Measurements from ENCODE around the gene LANCL2. TPM values are rescaled to one million over a fixed set of nuclear protein-coding genes. Genes with fewer than 3 reads are reported as not detected.

LANCL2 gene, protein sequence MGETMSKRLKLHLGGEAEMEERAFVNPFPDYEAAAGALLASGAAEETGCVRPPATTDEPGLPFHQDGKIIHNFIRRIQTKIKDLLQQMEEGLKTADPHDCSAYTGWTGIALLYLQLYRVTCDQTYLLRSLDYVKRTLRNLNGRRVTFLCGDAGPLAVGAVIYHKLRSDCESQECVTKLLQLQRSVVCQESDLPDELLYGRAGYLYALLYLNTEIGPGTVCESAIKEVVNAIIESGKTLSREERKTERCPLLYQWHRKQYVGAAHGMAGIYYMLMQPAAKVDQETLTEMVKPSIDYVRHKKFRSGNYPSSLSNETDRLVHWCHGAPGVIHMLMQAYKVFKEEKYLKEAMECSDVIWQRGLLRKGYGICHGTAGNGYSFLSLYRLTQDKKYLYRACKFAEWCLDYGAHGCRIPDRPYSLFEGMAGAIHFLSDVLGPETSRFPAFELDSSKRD
- total RNA-seq (2021), result 26.4 and 30.4 TPM in 2 replicates
- long read RNA-seq, full-length matches to known transcripts, result 78 of 109 reads
- long read RNA-seq, partial matches to known transcripts, result 13 of 109 reads
- long read RNA-seq, other reads (novel, unspliced or antisense), result 18 of 109 reads

DNA sequence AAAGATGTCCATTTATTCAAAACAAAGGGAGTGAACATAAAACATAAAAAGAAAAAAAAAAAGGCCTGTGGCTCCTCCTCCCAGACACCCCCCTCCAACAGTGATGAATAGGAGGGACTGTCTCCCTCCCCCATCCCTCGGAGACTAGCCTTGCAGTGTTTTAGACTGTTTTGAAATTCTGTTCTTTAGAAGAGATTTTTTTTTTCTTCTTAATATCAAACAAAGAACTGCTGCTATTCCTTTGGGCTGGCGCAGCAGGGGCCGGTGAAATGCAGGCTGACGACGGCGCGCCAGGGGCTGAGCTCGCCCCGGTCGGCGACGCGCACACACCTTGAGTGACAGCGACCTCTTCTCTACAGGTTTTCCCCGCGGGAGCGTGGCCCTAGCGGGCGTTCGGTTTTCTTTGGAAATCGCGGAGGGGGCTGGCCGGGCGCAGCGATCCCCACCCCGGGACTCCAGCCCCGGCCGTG is at the start of gene LANCL2:
Gene LANCL2 (plus strand): TSS at position 133 of the 470 bp plus-strand sequence. CDS start 689 bp downstream, outside the sequence.
- Histone ChIP-seq H3K56ac (ENCODE audit: insufficient read length, low read depth, low read length) (no peak within 1 kb of the TSS), H2BK5ac (ENCODE audit: insufficient read length, low read length) (no peak within 1 kb of the TSS), H3K23ac (ENCODE audit: insufficient read length, low read depth, low read length) (no peak within 1 kb of the TSS), H4K91ac (ENCODE audit: insufficient read length, low read depth, low read length) (no peak within 1 kb of the TSS), H2AFZ (ENCODE audit: low read length) (no peak within 1 kb of the TSS), H3T11ph (ENCODE audit: low read length) (no peak within 1 kb of the TSS), H3K9ac (ENCODE audit: extremely low read depth, insufficient read length, low read length) (peak within 1 kb of the TSS; percentile 80), H3K9me3 (ENCODE audit: control insufficient read depth, low read depth, low read length) (no peaks in the 10 kb centered on the region), H4K20me1 (ENCODE audit: control insufficient read depth, insufficient read depth, insufficient read length) (no peaks in the 10 kb centered on the region), H3K27ac (ENCODE audit: insufficient read length, low read depth, low read length) (no peak within 1 kb of the TSS), H3K14ac (ENCODE audit: insufficient read depth, low read length) (peak within 1 kb of the TSS; percentile 96), H3K4me1 (ENCODE audit: insufficient read depth, low read length) (no peaks in the 10 kb centered on the region), H2BK20ac (ENCODE audit: low read depth, low read length, poor library complexity, severe bottlenecking) (no peak within 1 kb of the TSS), H2BK120ac (ENCODE audit: low read depth, low read length, poor library complexity, severe bottlenecking) (no peak within 1 kb of the TSS), H3K18ac (ENCODE audit: insufficient read length, low read depth, low read length) (peak within 1 kb of the TSS; percentile 91), H2AK5ac (ENCODE audit: insufficient read length, low read length) (no peak within 1 kb of the TSS), H2BK15ac (ENCODE audit: low read depth, low read length) (no peak within 1 kb of the TSS), H3K23me2 (ENCODE audit: insufficient read length, low read depth, low read length, poor library complexity, severe bottlenecking) (peaks cover 4% of the 10 kb centered on the region), H3K79me1 (ENCODE audit: insufficient read depth, low read depth, low read length, poor library complexity, severe bottlenecking) (no peaks in the 10 kb centered on the region), H4K8ac (replicated peaks; ENCODE audit: insufficient read length, low read depth, low read length) (peak within 1 kb of the TSS; percentile 96), H2BK12ac (ENCODE audit: insufficient read length, low read depth, low read length) (no peak within 1 kb of the TSS), H3K4me2 (ENCODE audit: insufficient read depth, insufficient read length, low read length) (peak within 1 kb of the TSS; percentile 63), H4K5ac (ENCODE audit: insufficient read length, low read depth, low read length) (no peak within 1 kb of the TSS), H3K27me3 (ENCODE audit: insufficient read depth, low read length) (no peaks in the 10 kb centered on the region), H3K79me2 (ENCODE audit: insufficient read depth, low read length) (no peaks in the 10 kb centered on the region; the same call in 1 of the 2 replicates), H3K4ac (ENCODE audit: low read depth, low read length) (no peak within 1 kb of the TSS)
- Mint-ChIP-seq H3K27me3 (ENCODE audit: low read depth) (no peaks in the 10 kb centered on the region; the same call in 1 of the 2 replicates), H3K9me3 (no peaks in the 10 kb centered on the region), H3K27ac (peak within 1 kb of the TSS; percentile 94 to 99 (median 98)), H3K4me1 (peaks cover 23 to 28% of the 10 kb centered on the region in 2 experiments), H3K36me3 (ENCODE audit: insufficient read depth in 1 of 3, low read depth in 3 of 3) (peaks cover 0 to 2% (median 1%) of the 10 kb centered on the region in 3 experiments; a peak in 1 of 7 replicates), H3K4me3 (peak within 1 kb of the TSS; percentile 90 to 93)
- peak; percentile 63 for DNase-seq
- WGBS (ENCODE audit: extremely low coverage, insufficient read length, low lambda C conversion rate), result no CpG with 5 or more reads among the region's 28 CpGs
- TF ChIP-seq, protein P1, sequence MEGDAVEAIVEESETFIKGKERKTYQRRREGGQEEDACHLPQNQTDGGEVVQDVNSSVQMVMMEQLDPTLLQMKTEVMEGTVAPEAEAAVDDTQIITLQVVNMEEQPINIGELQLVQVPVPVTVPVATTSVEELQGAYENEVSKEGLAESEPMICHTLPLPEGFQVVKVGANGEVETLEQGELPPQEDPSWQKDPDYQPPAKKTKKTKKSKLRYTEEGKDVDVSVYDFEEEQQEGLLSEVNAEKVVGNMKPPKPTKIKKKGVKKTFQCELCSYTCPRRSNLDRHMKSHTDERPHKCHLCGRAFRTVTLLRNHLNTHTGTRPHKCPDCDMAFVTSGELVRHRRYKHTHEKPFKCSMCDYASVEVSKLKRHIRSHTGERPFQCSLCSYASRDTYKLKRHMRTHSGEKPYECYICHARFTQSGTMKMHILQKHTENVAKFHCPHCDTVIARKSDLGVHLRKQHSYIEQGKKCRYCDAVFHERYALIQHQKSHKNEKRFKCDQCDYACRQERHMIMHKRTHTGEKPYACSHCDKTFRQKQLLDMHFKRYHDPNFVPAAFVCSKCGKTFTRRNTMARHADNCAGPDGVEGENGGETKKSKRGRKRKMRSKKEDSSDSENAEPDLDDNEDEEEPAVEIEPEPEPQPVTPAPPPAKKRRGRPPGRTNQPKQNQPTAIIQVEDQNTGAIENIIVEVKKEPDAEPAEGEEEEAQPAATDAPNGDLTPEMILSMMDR (conservative IDR thresholded peaks at IDR 0.05), result no peak

Data from H9 (cell line).